ENCODE results near the gene HNRNPL.

DNA sequence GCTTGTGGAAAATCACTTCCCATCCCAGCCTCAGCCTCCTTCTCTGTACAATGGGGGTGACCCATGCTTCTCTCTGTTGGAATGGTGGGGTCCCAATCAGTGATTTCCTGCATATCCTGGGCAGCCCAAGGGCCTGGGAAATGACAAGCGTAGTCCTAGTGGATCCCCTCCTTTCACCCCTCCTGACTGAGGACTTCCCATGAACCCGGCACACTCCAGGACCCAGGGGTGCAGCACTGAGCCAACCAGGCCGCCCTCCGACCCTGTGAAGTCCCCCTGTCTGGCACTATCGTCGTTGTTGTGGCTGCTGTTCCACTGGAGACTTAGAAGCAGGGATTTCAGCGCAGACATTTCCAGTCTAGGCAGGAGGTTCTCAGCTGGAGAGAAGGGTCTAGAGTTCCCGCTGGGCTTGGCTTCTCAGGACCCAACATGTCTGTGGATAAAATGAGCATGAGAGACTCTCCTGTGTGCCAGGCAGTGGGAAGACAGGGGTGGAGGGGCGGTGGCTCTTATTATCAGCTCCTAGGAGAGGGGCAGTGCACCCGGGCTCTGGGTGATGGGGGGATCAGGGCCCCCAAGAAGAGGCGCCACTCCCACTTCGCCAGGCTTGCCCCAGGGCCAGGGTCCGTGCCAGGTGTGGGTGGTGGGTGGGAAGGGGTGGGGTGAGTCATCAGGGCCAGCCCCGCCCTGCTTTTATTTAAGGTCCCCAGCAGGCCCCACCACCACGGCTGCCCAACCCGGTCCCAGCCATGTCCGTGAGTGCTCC is 61.1 kb downstream of the HNRNPL start, which contains the start of gene LGALS7B:
- TF ChIP-seq, protein P1, sequence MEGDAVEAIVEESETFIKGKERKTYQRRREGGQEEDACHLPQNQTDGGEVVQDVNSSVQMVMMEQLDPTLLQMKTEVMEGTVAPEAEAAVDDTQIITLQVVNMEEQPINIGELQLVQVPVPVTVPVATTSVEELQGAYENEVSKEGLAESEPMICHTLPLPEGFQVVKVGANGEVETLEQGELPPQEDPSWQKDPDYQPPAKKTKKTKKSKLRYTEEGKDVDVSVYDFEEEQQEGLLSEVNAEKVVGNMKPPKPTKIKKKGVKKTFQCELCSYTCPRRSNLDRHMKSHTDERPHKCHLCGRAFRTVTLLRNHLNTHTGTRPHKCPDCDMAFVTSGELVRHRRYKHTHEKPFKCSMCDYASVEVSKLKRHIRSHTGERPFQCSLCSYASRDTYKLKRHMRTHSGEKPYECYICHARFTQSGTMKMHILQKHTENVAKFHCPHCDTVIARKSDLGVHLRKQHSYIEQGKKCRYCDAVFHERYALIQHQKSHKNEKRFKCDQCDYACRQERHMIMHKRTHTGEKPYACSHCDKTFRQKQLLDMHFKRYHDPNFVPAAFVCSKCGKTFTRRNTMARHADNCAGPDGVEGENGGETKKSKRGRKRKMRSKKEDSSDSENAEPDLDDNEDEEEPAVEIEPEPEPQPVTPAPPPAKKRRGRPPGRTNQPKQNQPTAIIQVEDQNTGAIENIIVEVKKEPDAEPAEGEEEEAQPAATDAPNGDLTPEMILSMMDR (IDR thresholded peaks at IDR 0.05; ENCODE audit: low read depth, low read length) = no peak
- TF ChIP-seq, protein P2, sequence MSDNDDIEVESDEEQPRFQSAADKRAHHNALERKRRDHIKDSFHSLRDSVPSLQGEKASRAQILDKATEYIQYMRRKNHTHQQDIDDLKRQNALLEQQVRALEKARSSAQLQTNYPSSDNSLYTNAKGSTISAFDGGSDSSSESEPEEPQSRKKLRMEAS (IDR thresholded peaks at IDR 0.05; ENCODE audit: low read depth, low read length) = no peak
- no peak for TF ChIP-seq POLR2A (IDR thresholded peaks at IDR 0.05; ENCODE audit: extremely low read depth, insufficient read length)
